NK-92 (cell line): Measurements from ENCODE around the gene LUC7L.
"Not testable (repeated sequence)": the region's sequence is repeated elsewhere in the genome, so short reads cannot be mapped to it uniquely, and the experiment has no call there.

Experiments
- DNase-seq: peaks from one replicate; lab custom pipeline; 2025; ENCODE audit not compliant: unreplicated experiment; lab: John Stamatoyannopoulos, UW

Gene LUC7L

DNA sequence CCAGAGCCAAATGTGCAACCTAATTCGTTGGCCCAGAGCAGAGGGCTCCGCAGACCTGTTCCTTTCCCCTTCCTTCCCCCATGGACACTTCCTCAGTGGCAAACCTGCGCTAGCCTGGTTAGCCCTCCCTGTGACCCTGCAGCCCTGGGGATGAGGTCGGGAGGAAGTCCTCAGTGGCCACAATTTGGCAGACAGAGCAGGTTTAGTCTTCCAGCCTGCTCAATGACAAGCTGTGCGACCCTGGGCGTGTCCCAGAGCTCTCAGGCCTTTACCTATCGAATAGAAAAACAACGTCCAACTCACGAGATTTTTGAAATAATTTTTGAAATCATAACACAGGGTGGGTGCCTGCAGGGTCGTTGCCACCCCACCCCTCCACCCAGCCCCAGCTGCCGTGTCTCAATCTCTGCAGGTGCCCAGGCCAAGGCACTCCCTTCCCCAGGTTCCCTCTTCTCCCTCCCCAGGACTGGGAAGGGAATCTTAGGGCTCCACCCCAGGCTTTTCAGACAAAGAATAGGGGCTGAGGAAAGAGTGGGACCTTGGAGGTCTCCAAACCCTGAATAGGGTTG is 62.0 kb downstream of the LUC7L start:
- DNase-seq, result no peak

DNA sequence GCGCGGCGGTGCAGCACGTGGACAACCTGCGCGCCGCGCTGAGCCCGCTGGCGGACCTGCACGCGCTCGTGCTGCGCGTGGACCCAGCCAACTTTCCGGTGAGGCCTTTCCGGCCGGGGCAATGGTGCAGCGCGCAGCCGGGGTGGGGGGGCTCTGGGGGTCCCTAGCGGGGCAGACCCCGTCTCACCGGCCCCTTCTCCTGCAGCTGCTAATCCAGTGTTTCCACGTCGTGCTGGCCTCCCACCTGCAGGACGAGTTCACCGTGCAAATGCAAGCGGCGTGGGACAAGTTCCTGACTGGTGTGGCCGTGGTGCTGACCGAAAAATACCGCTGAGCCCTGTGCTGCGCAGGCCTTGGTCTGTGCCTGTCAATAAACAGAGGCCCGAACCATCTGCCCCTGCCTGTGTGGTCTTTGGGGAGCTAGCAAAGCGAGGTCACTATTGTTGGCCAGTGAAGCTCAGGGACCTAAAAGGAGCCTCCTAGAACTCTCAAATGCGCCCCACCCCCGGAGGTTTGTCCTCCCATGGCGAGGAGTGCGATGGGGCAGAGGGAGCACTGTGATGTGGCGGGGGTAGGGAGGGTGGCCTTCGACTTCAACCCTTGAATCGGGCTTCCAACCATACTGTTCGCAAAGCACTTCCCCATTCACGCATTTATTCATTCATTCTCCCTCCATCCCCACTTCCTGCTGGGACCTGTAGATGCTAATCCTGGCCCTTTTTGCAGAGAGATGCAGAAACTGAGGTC is 62.7 kb downstream of the LUC7L start:
- DNase-seq, result no peak

DNA sequence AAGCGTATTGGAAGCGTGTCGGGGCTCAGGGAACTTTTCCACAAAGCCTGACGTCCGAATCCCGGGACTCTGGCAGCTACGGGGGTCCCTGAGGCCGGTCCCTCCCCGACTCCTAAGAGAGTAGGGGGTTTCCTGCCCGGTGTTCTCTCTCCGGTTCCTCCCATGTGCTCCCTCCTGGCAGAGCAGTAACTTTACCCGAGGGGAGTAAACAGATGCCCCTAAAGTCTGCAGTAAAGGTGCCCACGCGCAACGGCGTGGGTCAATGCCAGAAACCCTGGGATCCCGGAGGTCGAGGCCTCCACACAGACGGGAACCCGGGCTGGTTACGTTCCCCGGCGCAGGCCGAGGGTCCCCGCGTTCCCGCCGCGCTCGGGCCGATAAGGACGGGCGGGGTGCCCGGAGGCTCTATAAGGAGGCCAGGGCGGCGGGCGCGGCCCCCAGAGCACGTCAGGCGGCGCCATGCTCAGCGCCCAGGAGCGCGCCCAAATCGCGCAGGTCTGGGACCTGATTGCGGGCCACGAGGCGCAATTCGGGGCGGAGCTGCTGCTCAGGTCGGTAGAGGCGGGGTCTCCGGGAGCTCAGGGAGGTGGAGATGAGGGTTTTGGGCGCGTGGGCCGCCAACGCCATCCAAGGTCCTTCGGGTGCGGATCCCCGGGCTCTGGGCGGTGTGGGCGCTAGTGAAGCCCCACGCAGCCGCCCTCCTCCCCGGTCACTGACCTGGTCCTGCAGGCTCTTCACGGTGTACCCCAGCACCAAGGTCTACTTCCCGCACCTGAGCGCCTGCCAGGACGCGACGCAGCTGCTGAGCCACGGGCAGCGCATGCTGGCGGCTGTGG is 63.5 kb downstream of the LUC7L start, which contains the start of gene HBM:
Gene HBM (plus strand): TSS at position 440 of the 836 bp plus-strand sequence. CDS start 20 bp downstream, at position 460.
- DNase-seq, result no peak

DNA sequence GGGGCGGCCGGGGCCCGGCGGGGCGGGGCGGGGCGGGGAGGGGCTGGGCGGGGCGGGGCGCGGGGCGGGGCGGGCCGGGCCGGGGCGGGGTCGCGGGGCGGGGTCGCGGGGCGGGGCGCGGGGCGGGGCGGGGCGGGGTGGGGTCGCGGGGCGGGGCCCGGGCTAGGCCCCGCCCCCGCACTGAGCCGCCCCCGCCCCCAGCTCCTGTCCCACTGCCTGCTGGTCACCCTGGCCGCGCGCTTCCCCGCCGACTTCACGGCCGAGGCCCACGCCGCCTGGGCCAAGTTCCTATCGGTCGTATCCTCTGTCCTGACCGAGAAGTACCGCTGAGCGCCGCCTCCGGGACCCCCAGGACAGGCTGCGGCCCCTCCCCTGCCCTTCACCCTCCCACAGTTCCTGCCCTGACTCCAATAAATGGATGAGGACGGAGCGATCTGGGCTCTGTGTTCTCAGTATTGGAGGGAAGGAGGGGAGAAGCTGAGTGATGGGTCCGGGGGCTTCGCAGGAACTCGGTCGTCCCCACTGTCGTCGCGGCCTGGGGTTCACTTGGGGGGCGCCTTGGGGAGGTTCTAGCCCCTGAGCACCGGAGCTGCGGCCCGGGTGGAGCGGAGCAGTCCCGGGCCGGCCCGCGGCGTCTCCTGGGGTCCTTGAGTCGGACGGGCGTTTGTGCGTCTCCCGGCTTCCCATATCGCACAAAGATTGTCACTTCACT is 64.3 kb downstream of the LUC7L start:
- no peak for DNase-seq

DNA sequence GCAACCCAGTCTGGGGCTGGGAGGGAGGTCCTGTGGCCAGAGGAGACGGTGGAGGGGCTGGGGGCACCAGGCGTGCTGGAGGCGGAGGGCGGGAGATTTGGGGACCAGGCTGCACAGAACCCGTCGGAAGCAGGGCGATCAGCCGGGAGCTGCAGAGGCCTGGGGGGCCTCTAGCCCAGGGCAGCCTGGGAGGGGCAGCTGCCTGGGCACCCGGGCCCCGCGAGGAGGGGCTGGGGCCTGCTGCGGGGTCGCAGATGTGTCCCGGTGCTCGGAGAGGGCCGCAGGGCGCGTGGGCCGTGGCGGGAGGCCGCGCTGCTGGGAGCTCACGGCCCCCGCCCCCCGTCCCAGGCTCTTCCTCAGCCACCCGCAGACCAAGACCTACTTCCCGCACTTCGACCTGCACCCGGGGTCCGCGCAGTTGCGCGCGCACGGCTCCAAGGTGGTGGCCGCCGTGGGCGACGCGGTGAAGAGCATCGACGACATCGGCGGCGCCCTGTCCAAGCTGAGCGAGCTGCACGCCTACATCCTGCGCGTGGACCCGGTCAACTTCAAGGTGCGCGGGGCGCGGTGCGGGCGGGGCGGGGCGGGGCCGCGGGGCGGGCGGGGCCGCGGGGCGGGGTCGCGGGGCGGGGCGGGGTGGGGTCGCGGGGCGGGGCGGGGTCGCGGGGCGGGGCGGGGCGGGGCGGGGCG is 65.0 kb downstream of the LUC7L start:
- not testable (repeated sequence) for DNase-seq

DNA sequence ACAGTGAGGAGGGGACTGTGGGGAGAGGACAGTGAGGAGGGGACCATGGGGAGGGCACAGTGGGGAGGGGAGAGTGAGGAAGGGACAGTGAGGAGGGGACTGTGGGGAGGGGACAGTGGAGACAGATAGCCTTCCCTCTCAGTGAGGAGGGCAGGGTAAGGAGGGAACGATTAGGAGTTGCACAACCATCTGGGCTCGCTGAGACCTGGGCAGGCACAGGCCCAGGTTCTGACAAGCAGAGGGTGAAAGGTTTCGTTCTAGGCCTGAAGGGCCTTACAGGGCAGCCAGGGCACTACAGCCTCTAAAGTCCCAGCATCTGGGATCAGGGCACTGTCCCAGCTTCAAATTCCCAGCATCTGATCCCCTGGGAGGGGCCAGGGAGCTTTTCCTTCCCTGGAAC is 65.6 kb downstream of the LUC7L start:
- not testable (repeated sequence) for DNase-seq

DNA sequence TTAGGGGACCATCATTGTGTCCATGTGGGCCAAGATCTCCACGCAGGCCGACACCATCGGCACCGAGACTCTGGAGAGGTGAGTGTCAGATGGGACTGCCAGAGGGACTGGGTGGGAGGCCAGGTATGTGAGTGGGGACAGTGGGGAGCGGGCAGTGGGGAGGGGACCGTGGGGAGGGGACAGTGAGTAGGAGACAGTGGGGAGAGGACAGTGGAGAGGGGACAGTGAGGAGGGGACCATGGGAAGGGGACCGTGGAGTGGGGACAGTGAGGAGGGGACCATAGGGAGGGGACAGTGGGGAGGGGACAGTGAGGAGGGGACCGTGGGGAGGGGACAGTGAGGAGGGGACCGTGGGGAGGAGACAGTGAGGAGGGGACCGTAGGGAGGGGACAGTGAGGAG is 66.1 kb downstream of the LUC7L start:
- DNase-seq, result not testable (repeated sequence)

DNA sequence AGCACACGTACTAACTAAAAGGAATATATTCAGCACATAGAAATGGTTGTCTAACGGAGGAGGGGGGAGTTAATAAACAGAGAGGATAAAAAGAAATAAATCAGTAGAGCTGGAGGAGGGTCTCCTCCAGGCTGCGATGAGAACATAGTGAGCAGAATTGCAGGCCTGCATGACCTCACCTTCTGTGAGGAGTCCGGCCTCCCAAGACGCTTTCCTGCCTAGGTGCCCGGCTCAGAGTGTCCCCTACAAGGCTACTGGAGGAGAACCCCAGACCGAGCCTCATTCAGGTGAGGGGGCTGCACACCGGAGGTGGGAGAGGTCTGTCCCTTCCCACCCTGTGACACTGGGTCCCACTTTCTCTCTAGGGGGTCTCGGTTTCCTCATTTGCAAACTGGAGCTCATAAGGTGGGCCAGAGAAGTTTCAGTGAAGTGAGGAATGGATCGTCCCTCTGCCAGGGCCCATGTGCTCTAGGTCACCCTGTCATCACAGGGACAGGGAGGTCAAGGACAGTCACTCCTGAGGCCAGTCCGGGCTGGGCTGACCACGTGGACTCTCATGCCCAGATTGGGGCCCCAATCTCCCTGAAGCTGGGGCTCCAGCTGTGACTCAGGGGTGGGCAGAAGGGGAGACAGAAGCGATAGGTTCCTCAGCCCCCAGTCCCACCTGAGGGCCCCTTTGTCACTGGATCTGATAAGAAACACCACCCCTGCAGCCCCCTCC is 66.8 kb downstream of the LUC7L start:
- no peak for DNase-seq

DNA sequence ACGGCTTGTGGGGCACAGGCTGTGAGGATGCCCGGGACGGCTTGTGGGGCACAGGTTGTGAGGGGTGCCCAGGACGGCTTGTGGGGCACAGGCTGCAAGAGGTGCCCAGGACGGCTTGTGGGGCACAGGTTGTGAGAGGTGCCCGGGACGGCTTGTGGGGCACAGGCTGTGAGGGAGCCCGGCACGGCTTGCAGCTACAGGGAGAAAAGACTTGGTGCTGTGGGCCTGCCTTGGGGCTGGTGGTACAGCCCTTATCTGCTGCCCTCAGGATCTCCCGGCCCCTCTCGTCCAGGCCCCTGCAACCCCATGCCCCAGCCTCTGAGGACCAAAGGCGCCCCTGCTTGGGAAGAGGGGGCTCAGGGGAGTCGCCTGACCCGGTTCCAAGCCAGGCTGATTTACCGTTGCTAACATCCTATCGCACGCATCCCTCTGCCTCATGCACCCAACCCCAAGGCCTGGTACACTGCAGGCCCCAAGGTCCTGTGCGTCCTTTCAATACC is 68.5 kb downstream of the LUC7L start:
- no peak for DNase-seq

DNA sequence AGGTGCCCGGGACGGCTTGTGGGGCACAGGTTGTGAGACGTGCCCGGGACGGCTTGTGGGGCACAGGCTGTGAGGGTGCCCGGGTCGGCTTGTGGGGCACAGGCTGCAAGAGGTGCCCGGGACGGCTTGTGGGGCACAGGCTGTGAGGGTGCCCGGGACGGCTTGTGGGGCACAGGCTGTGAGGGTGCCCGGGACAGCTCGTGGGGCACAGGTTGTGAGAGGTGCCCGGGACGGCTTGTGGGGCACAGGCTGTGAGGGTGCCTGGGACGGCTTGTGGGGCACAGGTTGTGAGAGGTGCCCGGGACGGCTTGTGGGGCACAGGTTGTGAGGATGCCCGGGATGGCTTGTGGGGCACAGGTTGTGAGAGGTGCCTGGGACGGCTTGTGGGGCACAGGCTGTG is 69.0 kb downstream of the LUC7L start:
- DNase-seq, result not testable (repeated sequence)

DNA sequence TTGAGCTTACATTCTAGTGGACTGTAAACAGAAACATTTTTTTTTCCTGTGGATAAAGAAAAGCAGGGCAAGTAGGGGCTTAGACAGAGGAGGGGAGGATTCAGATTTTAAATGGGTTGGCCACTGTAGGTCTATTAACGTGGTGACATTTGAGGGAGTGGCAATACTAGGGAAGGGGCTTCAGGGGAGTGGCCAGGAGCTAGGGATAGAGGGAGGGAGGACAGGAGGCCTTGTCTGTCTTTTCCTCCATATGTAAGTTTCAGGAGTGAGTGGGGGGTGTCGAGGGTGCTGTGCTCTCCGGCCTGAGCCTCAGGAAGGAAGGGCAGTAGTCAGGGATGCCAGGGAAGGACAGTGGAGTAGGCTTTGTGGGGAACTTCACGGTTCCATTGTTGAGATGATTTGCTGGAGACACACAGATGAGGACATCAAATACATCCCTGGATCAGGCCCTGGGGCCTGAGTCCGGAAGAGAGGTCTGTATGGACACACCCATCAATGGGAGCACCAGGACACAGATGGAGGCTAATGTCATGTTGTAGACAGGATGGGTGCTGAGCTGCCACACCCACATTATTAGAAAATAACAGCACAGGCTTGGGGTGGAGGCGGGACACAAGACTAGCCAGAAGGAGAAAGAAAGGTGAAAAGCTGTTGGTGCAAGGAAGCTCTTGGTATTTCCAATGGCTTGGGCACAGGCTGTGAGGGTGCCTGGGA is 70.0 kb downstream of the LUC7L start:
- no peak for DNase-seq

DNA sequence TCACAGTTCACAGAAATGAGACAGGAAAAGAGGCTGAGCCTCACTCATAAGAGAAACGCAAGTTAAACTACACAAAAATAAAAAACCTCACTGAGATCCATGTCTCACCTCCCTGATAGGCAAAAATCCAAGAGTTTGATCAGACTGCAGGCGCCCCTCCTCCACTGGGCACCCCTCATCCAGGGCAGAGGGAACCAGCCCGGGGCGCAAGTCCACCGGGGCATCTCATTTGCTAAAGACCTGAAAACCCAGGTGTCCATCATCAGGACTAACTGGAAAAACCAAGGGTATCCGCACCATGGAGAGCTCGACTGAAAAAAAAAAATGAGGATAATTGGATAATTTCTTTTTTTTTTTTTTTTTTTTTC is 74.2 kb downstream of the LUC7L start:
- DNase-seq, result no peak

DNA sequence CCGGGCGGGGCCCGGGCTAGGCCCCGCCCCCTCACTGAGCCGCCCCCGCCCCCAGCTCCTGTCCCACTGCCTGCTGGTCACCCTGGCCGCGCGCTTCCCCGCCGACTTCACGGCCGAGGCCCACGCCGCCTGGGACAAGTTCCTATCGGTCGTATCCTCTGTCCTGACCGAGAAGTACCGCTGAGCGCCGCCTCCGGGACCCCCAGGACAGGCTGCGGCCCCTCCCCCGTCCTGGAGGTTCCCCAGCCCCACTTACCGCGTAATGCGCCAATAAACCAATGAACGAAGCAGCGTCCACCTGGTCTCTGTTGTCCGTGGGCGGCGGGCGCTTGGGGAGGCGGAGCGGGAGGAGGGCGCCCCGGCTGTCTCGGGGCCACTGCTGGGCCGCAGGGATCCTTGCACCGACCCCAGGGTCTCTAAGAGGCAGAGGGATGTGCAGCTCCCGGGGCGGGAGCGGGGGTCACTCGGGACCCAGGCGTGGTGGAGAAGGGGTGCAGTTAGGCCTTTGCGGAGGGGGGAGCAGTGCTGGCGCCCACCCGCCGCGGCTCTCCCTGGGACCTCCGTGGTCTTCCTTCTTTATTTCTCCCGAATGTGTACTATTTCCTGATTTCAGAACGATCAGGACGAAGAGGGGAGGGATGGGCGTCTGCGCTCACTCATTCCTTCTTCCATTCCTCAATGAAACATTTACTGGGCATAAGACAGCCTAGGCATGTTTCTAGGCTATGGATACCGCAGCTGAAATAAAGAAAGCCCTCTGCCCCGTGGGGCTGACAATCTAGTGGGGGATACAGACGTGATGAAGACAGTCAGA is 74.8 kb downstream of the LUC7L start:
- DNase-seq, result no peak

DNA sequence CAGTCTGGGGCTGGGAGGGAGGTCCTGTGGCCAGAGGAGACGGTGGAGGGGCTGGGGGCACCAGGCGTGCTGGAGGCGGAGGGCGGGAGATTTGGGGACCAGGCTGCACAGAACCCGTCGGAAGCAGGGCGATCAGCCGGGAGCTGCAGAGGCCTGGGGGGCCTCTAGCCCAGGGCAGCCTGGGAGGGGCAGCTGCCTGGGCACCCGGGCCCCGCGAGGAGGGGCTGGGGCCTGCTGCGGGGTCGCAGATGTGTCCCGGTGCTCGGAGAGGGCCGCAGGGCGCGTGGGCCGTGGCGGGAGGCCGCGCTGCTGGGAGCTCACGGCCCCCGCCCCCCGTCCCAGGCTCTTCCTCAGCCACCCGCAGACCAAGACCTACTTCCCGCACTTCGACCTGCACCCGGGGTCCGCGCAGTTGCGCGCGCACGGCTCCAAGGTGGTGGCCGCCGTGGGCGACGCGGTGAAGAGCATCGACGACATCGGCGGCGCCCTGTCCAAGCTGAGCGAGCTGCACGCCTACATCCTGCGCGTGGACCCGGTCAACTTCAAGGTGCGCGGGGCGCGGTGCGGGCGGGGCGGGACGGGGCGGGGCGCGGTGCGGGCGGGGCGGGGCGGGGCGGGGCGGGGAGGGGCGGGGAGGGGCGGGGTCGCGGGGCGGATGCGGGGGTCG is 75.6 kb downstream of the LUC7L start:
- not testable (repeated sequence) for DNase-seq

DNA sequence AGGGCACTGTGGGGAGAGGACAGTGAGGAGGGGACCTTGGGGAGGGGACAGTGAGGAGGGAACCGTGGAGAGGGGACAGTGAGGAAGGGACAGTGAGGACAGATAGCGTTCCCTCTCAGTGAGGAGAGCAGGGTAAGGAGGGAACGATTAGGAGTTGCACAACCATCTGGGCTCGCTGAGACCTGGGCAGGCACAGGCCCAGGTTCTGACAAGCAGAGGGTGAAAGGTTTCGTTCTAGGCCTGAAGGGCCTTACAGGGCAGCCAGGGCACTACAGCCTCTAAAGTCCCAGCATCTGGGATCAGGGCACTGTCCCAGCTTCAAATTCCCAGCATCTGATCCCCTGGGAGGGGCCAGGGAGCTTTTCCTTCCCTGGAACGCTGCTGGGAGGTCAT is 76.1 kb downstream of the LUC7L start:
- not testable (repeated sequence) for DNase-seq

DNA sequence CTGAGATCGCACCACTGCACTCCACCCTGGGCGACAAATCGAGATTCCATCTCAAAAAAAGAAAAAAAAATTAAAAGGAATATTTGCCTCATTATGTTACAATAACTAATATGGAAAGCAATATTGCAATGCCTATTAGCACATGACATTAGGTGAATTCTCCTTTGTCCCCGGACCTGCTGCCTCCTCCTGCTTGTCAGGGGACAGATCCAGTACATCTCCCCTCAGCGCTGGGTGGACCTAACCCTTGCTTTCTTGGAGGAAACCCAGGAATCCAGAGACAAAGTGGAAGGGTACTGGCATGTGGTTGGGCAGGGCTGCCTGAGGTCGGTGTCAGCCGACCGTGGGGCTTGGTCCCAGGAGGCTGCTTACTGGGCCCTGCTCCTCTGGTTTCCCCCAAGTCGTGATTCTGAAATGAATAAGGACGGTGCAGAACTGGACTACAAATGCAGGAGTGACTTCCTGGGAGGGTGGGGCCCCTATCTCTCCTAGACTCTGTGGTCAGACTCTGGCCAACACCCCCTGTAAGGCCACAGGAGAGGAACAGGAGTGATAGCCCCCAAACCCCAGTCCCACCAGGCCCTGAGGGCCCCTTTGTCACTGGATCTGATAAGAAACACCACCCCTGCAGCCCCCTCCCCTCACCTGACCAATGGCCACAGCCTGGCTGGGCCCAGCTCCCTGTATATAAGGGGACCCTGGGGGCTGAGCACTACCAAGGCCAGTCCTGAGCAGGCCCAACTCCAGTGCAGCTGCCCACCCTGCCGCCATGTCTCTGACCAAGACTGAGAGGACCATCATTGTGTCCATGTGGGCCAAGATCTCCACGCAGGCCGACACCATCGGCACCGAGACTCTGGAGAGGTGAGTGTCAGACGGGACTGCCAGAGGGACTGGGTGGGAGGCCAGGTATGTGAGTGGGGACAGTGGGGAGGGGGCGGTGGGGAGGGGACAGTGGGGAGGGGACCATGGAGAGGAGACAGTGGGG is 76.8 kb downstream of the LUC7L start, which contains the start of gene HBZ:
Gene HBZ (plus strand): TSS at position 504 of the 988 bp plus-strand sequence. CDS start 266 bp downstream, at position 770.
- no peak for DNase-seq
